OCI-M1 (cell line): ENCODE measurements around the gene CCDC127.
"Not testable (repeated sequence)": the region's sequence is repeated elsewhere in the genome, so short reads cannot be mapped to it uniquely, and the experiment has no call there.

ENCODE experiments used
- DNase-seq: peaks from one replicate; lab custom pipeline; 2025; lab: John Stamatoyannopoulos, UW

Gene CCDC127

DNA sequence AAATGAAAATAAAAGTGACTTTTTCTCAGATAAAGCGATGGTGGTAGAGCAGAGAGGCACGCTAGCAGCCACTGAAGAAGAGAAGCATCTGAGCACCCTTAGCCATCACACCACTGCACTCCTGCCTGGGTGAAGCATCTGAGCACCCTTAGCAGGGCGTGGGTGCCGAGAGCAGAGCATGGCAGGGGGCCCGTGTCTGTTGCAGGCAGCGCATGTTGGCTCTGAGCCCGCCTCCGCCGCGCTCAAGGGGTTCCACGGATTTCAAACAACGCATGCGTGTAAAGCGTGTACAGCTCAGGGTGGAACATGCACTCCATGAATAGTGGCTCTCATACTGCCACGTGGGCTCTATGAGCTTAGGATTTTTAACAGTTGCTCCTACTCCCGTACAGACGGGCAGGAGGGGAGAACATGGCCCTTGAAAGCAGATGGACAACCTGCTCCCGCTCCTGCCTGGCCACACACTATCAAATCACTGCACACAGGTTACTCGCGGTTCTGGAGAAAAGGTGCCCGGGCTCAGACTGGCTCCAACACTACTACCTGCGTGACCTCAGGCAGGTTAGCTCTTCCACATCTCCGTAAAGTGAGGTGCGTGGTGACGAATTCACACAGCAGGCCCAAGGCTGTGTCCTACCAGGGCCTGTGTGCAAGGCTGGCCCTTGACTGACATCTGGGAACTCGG, 14.6 kb downstream of the CCDC127 start:
- no peak for DNase-seq

DNA sequence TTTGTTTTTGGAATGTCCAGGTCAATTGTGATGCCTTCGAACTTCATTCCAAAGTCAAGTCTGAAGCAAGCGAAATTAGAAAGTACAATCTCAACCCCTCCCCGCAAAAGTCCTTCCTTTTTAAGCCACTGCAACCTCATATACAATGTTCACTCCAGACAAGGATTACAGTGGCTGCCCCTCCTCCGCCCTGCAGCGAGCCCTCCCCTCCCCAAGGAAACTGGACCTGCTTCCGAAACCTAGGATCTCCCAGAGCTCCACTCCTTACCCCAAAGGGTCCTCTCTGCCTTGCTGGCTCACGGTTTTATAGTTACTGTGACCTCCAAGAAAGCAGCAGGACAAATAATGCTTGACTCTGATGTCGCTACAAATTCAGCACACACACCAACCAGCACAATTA, 16.3 kb downstream of the CCDC127 start:
- no peak for DNase-seq

DNA sequence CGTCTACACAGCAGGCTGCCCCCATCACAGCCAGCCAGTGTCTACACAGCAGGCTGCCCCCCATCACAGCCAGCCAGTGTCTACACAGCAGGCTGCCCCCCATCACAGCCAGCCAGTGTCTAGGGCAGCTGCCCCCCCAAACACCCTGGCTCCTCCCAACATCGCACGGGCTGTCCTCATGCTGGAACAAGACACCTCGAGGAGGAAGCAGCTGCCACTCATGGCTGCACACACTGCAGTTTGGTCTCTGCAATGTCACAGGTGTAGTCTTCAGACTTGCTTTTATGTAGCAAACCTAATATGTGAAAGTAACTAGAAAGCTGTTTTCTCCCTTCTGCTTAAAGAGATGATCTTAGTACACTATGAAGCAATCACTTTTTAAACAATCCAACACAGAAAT, 17.0 kb downstream of the CCDC127 start:
- no peak for DNase-seq

DNA sequence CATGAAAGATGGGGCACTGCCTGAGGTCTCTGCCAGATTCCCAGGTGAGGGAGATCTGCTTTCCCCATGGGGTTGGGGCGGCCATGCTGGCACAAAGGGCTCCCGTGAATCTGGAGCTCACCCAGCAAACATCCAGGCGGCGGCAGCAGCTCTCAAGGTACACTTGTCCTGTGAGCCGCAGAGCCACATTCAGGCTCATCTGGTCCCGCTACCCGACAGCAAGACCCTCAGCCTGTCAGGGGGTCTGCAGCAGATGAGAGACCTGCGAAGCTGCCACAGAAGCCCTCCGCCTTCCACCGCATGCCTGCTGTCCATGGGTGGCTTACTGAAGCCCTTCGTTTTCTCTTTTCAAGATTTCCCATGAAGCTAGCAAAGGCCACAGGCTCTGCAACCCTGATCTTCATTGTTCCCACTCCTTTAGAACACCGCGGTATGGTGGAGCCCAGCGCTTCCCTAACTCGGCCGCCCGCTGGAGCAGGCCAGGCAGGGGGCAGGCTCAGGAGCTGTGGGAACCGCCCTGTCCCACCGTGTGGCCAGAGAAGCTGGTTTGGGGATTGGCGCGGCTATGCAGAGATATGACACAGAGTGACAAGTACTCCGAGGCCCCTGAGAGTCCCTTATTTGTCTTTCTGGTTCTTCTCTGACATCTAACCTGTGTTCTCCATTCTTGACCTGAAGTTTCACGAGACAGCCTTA, 17.9 kb downstream of the CCDC127 start:
- DNase-seq, result no peak

DNA sequence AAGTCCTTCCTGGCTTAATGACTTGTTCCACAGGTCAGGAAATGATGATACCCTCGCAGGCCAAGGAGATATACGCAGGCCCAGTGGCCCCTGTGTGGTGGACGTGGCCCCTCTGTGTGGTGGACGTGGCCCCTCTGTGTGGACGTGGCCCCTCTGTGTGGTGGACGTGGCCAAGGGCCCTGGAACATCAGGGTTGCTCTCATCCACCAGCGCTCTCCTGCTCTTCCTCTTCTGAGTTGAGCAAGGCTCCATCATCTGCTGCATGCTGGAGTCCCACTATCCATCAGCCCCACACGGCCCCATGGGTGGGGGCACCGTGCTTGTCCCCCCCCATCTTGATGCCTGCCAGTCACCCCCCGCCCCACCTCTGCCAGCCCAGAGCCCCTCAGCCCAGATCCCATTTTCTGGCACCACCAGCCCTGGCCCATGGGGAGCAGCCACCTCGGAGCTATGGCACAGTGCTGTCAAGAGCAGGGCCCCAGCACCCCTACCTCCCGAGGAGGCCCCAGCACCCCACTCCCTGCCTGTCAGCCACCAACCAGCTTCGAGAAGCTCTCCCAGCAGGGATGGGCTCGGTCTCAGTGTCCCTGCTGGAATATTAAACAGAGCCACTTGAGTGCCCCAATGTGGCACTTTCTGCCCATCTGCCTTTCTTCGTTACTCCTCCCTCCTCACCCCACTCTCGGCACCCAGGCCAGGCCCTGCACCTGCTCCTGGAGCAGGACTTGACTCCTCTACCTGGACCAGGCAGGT, 18.6 kb downstream of the CCDC127 start:
- DNase-seq, result no peak

DNA sequence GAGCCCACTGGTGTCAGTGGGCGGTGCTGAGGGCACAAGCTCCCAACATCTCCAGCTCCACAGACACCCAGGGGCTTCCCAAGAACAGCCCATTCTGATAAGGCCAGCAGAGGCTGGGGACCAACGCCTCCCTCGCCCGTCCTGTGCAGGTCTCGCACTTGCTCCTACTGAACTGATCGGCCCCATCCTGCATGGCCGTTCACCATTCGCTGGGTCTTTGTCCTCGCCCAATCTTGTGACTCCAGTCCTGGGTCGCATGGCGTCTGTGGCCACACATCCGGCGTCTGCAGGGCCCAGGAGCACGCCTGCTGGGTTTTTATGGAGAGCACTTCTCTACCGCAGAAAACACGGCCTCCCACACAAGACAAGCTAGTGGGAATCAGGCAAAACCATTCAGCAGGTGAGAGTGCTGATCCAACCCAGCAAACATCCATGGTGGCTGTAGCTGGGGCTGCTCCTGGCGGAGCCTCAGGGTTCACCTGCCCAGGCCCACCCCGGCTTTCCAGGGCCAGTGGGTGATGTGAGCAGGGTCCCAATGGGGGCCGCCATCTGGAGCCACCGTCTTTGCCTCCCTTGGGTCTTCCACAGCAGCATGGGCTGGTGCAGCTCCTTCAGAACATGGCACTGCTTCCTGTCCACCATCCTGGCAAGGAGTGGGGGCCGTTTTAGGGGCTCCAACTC, 19.3 kb downstream of the CCDC127 start:
- DNase-seq, result no peak

DNA sequence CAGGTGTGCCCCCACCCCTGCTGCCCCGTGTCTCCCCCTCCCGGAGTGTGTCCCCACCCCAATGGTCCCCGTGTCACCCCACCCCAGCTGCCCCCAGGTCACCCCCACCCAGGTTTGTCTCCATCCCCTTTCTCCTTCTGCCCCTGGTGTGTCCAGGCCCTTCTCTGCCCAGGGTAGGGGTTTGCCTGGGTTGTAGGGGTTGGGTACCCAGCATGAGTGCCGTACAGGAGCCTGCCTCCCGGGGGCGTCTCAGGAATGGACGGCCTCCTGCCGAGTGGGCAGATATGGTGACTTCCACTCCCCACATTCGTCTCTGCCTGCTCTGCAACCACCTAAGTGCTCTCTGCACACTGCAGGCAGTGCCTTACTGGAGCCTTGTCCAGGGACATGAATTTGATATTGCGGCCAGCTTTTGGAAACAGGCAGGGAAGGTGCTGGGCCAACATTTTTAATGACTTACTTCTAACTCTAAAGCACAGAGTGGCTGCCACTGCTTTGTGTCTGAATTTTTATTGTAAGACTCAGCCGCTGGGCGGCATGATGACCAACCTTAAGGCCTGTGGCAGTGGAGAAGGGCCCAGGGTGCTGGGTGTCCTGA, 20.0 kb downstream of the CCDC127 start:
- DNase-seq, result no peak

DNA sequence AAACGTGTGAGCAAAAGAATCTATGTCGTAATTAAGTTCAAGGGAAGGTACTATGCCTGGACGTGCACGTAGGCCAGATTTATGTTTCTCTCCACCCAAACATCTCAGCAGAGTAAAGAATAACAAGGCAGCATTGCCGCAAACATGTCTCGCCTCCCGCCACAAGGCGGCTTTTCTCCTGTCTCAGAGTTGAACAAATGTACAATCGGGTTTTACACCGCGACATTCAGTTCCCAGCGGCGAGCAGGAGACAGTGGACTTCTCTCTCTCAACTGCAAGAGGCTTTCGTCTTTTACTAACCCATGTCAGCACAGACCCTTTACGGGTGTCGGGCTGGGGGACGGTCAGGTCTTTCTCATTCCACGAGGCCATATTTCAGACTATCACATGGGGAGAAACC, 20.9 kb downstream of the CCDC127 start:
- not testable (repeated sequence) for DNase-seq

DNA sequence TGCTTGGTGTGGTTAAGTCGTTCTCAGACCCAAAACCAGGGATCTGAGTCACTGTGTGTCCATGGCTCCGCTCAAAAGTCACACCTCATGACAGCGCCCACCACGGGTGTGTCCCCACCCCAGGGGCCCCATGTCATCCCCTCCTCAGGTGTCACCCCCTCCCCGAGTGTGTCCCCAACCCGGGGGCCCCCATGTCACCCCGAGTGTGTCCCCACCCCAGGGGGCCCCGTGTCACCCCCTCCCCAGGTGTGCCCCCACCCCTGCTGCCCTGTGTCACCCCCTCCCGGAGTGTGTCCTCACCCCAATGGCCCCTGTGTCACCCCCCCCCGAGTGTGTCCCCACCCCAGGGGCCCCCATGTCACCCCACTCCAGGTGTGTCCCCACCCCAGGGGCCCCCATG, 21.6 kb downstream of the CCDC127 start:
- DNase-seq, result no peak

DNA sequence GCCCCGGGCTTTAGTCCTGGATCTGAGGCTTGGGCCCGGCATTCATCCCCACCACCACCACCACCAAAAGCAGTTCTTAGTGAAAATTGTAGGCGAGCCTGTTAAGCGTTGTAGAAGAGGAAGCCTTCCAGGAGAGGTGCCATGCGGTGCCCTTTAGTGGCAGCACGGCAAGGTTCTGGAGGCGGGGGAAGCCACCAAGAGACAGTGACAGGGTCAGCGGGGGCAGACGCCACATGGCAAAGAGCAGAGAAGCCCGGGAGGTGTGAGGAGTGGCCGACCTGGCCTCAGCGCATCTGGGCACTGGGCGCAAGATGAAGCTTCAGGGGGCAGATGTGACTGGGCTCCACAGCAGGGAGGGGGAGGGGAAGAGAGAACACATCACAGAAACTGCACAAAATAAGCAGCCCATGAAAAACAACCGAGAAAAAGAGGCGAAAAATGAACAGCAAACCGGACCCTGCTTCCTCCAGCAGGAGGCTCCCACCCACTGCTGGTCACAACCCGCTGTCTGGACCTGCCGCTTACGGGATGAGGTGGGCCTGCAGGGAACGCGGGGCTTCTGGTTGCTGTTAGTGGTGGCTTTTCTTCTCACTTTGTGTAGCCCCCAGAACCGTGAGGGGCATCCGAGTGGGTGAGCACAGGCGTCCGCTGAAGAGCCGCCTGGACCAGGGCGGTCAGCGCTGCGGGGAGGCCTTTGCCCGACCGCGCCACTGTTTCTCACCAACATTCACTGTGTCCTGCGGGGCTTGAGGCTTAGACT, 22.4 kb downstream of the CCDC127 start:
- no peak for DNase-seq

DNA sequence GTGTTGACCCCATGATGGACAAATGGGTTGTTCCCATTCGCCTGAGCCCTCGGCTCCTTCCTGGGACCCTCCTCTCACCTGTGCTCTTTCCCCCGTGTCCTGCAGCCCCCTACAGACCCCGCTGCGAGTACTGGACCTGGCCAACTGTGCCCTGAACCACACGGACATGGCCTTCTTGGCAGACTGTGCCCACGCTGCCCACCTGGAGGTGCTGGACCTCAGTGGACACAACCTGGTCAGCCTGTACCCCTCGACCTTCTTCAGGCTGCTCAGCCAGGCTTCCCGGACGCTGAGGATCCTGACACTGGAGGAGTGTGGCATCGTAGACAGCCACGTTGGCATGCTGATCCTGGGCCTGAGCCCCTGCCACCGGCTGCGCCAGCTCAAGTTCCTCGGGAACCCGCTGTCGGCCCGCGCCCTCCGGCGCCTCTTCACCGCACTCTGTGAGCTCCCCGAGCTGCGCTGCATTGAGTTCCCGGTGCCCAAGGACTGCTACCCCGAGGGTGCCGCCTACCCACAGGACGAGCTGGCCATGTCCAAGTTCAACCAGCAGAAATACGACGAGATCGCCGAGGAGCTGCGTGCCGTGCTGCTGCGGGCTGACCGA, 23.2 kb downstream of the CCDC127 start:
- DNase-seq, result no peak

DNA sequence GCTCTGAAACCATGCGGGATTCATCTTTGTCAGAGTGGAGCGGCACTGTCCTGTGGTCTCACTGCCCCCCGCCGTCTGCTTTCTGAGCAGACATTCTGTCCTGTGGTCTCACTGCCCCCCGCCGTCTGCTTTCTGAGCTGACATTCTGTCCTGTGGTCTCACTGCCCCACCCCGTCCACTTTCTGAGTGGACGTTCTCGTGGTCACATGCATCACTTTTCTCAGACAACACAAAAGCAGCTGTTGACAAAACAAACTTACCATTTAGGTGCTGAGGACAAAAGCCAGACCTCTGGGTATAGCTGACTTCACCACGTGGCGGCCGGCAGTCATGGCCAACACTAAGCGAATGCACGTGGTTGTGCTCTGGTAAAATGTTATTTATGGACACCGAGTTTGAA, 23.9 kb downstream of the CCDC127 start:
- no peak for DNase-seq

DNA sequence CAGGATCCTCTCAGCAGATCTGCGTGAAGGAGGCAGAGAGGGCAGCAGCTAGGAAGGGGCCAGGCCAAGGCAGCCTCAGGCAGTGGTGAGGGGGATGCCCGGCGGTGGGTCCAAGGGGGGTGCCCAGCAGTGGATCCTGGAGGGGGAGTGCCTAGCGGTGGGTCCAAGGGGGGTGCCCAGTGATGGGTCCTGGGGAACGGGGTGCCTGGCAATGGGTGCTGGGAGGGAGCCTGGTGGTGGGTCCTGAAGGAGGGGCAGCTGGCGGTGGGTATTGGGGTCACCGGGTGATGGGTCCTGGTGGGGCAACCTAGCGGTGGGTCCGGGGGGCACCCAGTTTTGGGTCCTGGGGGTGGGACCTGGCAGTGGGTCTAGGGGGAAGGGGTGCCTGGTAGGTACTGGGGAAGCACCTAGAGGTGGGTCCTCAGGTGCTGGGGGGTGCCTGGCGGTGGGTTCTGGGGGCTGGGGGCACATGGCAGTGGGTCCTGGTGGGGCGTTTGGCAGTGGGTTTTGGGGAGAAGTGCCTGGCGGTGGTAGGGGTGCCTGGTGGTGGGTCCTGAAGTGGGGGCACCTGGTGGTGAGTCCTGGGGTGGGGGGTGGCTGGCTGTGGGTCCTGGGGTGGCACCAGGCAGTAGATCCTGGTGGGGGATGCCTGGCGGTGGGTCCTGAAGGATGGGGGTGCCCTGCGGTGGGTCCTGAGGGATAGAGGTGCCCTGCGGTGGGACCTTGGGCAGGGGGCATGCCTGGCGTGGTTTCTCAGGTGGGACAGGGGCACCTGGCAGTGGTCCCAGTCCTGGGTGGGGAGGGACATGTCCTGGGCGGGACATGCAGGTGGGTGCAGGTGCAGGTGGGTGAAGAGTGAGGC, 24.8 kb downstream of the CCDC127 start:
- no peak for DNase-seq

DNA sequence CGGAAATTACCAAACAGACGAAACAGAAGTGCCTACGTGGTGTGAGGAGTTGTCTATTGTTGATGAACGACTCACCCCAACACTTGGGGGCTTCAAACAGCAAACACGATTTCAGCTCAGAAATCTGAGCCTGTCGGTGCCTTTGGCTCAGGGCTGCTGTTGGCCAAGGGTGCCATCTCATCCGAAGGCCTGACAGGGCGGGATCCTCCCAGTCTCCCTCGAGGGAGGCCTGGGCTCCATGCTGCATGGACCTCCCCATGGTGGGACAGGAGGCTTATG, 25.3 kb downstream of the CCDC127 start:
- DNase-seq, result no peak

DNA sequence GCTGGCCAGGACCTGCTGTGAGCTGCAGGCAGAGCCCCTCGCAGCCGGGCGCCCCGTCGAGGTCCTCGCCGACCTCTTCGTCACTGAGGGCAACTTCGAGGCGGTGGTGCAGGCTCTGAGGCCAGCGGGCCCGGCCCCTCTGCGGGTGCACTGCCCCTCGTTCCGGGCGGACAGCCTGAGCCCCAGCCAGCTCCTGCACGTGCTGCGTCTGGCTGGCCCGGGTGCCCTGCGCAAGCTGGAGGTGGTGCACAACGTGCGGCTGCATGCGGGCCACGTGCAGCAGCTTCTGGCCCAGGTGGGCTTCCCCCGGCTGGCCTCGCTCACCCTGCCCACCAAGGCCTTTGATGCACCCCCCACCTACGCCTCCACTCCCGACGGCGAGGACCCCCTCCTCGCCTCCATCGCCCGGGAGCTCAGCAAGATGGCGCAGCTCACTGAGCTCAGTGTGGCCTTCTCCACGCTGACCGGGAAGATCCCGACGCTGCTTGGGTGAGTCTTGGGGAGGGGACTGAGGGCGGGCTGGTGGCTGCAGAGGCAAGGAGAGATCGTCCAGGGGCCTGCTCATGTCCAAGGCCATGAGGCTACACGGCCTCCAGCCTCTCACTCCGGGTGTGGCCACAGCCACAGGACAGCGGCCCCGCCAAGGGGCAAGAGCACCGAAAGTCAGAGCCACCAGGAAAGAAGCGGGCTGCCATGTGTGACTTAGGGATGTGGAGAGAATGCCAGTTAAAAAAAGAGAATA, 25.8 kb downstream of the CCDC127 start:
- no peak for DNase-seq

DNA sequence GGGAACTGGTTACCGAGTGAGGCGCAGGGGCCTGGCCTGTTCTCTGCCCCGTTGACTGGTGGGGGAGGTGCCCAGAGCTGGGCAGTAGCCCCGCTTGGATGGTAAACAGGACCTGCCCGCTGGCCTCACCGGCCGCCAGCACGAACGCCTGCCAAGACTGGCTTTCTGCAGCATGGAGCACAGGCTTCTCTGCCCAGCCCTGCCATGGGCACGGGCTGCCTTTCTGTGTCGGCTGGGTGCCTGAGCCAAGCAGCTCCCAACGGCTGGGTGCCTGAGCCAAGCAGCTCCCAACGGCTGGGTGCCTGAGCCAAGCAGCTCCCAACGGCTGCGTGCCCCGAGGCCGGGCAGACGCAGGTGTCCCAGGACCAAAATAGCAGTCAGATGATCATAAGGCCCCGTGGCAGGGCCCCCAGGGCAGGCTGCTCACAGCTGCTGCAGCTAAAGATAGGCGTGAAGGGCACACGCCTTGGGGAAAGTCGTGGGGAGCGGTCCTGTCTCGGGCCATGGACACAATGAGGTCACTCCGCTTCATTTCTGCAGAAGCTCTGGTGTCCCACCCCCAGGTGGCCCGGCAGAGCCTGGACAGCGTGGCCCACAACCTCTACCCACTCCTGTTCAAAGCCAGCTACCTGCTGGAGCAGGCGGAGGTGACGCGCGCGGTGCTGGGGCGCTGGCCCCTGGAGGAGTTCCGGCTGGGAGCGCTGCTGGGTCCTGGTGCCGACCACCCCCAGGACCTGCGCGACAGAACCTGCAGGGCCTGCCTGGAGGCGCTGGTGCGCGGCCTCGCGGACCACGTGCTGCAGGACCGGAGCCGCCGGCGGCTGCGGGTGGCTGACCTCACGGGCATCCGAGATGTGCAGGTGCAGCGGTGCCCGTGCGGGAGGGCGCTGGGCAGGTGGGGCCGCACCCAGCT, 26.7 kb downstream of the CCDC127 start, which contains the start of gene LRRC14B:
Gene LRRC14B, plus strand, starts transcription at position 460 of the 913 bp plus-strand sequence. Its CDS starts 44 bp downstream, at position 504.
- no peak for DNase-seq

DNA sequence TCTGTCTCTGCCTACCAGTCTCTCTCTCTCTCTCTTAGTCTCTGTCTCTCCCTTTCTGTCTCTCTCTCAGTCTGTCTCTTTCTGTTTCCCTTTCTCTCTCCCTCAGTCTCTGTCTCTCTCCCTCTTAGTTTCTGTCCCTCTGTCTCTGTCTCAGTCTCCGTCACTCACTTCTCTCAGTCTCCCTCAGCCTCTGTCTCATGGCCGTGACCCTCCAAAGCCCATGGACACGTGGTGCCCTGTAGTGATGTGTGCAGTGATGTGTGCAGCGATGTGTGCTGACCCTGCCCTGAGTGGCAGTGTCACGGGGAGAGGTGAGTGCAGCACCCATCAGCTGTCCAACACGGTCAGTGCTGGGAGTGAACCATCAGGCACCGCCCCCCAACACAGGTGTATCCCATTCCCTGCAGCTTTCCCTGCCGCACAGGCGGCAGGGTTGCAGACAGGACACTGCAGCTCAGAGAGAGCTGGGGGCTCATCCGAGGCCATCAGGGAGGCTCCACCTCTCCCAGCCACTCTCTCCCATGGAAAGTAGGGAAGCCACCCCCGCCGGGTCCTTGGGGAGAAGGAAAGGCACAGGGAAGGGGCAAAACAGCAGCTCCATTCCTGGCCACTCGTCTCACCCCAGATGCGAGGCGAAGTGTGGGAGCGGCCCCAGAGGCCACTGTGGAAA, 27.5 kb downstream of the CCDC127 start:
- no peak for DNase-seq

DNA sequence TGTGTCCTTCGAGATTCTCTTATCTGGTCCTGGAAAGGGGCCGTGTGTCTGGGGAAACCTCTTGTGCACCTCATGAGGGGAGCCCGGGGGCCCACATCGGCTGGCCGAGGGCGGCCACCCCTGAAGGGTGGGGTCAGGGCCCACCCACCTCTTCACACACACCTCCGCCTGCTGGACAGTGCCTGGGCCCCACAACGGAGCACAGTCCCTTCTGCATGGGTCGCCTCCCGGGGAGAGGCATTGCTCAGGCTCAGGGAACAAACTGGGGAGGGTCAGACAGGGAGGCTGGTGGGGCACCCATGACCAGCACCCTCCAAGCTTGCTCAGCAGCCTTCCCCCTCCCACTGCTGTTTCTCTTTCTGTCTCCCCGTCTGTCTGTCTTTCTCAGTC, 28.0 kb downstream of the CCDC127 start:
- no peak for DNase-seq
